Measurements from ENCODE around the gene ASCL3.

DNA sequence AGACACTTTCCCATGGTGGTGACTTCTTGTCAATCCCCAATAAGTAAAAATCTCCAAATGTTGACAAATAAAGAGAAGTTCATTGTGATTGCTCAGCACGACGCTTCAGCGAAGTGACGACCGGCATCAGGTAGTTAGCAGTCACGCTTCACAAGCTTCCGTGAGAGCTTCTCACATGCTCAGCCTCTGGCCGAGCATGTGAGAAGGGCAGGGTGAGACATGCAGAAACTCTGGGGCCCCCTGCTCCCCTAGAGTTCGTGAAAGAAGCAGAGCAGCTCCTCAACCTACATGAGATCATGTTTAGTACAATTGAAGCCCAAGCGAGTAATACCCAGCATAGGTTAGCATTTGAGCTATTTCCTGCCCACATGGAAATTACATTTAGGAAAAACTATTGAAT, 5.7 kb downstream of the ASCL3 start:
- TF ChIP-seq EZH2 (optimal IDR thresholded peaks at IDR 0.05; ENCODE audit: low read depth, low read length): no peak
- TF ChIP-seq, protein P1, sequence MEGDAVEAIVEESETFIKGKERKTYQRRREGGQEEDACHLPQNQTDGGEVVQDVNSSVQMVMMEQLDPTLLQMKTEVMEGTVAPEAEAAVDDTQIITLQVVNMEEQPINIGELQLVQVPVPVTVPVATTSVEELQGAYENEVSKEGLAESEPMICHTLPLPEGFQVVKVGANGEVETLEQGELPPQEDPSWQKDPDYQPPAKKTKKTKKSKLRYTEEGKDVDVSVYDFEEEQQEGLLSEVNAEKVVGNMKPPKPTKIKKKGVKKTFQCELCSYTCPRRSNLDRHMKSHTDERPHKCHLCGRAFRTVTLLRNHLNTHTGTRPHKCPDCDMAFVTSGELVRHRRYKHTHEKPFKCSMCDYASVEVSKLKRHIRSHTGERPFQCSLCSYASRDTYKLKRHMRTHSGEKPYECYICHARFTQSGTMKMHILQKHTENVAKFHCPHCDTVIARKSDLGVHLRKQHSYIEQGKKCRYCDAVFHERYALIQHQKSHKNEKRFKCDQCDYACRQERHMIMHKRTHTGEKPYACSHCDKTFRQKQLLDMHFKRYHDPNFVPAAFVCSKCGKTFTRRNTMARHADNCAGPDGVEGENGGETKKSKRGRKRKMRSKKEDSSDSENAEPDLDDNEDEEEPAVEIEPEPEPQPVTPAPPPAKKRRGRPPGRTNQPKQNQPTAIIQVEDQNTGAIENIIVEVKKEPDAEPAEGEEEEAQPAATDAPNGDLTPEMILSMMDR (IDR thresholded peaks at IDR 0.05; ENCODE audit: low read length): no peak

All from MM.1S (cell line).